ENCODE results near the gene SIAH3. TPM values are rescaled to one million over a fixed set of nuclear protein-coding genes. Genes with fewer than 3 reads are reported as not detected.

The SIAH3 gene
- polyA plus RNA-seq, 1 donor (not counting 4 experiments of a cell fraction or from before 2014, with no cell fraction given), result 0.12 TPM

DNA sequence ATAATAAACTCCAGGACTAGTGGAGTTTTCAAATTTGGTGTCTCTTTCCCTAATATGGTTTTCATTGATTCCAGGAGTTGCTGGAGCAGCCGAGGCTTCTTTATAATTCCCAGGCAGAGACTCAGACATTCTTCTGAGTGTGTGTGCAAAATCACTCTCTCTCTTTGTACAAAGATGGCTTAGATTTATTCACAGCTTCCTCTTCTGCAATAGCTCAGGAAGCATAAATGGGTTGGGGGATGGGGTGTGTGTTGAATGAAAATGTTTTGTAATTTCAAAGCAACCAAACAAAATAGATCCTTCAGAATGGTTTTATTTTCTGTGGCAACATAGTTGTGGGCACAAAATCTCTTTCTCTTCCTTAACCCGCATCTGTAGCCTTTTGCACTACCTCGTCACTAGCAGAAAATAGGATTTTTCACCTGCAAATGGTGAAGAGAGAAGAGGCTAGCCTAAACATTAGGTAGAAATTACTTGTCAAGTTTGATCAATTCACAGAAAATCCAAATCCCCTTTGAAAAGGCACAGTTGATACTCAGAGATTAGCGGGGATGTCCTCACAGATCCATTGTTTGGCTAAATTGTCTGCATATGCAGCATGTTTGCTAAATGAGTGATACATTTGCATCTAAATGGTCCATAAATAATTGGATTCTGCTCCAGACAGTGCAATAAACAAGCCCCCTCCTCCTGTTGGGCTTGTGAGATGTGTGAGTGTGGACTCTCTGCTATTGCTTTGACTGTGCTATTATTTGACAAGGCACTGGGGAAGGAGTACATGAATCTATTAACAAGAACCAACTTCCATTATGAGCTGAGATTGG, 82.7 kb downstream of the SIAH3 start:
- Histone ChIP-seq H3K79me2 (ENCODE audit: control insufficient read depth, insufficient read depth, low read length) (no peaks in the 10 kb centered on the region), H3K27me3 (ENCODE audit: control insufficient read depth, extremely low read depth, insufficient read depth, low read length) (peaks cover 6% of the 10 kb centered on the region), H2AFZ (ENCODE audit: control insufficient read depth, low read length) (no peak overlapping the region), H3K4me2 (ENCODE audit: control insufficient read depth, extremely low read depth, insufficient read depth, low read depth, low read length) (no peak overlapping the region), H4K20me1 (ENCODE audit: control insufficient read depth, extremely low read depth, insufficient read depth, low read length) (no peaks in the 10 kb centered on the region), H3K9me3 (ENCODE audit: control insufficient read depth, low read depth, low read length) (no peaks in the 10 kb centered on the region), H3K9ac (ENCODE audit: control insufficient read depth, extremely low read depth, insufficient read depth, low read length) (no peak overlapping the region), H3K36me3 (ENCODE audit: control insufficient read depth in 2 of 2, extremely low read depth in 1 of 2, insufficient read depth in 2 of 2, low read length in 2 of 2) (no peaks in the 10 kb centered on the region), H3K4me3 (ENCODE audit: control insufficient read depth in 2 of 3, extremely low read depth in 1 of 3, insufficient read depth in 2 of 3, low read depth in 1 of 3, low read length in 3 of 3) (no peak overlapping the region), H3K27ac (ENCODE audit: control insufficient read depth, insufficient read depth, low read length) (no peak overlapping the region), H3K4me1 (ENCODE audit: control insufficient read depth, extremely low read depth, insufficient read depth, low read length) (peaks cover 11% of the 10 kb centered on the region), H3K9me1 (ENCODE audit: control insufficient read depth, extremely low read depth, insufficient read depth, low read length) (no peaks in the 10 kb centered on the region)
- DNase-seq (ENCODE audit: low read depth, low spot score), result no peak
- dilution Hi-C loops (cut with MboI; ENCODE audit: extremely low pct_ligation_motif_present, low sequenced_read_pairs), result no loop called here
- TF ChIP-seq EZH2 (IDR thresholded peaks at IDR 0.05; ENCODE audit: low read length) (no peak), CTCF (optimal IDR thresholded peaks at IDR 0.05 in 1 of 3, IDR thresholded peaks at IDR 0.05 in 1 of 3, conservative IDR thresholded peaks at IDR 0.05 in 1 of 3; ENCODE audit: extremely low read depth in 1 of 3, insufficient read depth in 2 of 3, low read length in 3 of 3) (no peak)
- no peak for FAIRE-seq

GRCh38 chr13:45765464-45765863, 86.1 kb downstream of the SIAH3 start:
- Histone ChIP-seq H4K20me1 (ENCODE audit: control insufficient read depth, extremely low read depth, insufficient read depth, low read length) (no peaks in the 10 kb centered on the region), H3K4me2 (ENCODE audit: control insufficient read depth, extremely low read depth, insufficient read depth, low read depth, low read length) (no peak overlapping the region), H3K9me3 (ENCODE audit: control insufficient read depth, low read depth, low read length) (no peaks in the 10 kb centered on the region), H2AFZ (ENCODE audit: control insufficient read depth, low read length) (no peak overlapping the region), H3K79me2 (ENCODE audit: control insufficient read depth, insufficient read depth, low read length) (no peaks in the 10 kb centered on the region), H3K36me3 (ENCODE audit: control insufficient read depth in 2 of 2, extremely low read depth in 1 of 2, insufficient read depth in 2 of 2, low read length in 2 of 2) (no peaks in the 10 kb centered on the region), H3K4me1 (ENCODE audit: control insufficient read depth, extremely low read depth, insufficient read depth, low read length) (no peaks in the 10 kb centered on the region), H3K9me1 (ENCODE audit: control insufficient read depth, extremely low read depth, insufficient read depth, low read length) (no peaks in the 10 kb centered on the region), H3K27me3 (ENCODE audit: control insufficient read depth, extremely low read depth, insufficient read depth, low read length) (peaks cover 10% of the 10 kb centered on the region), H3K27ac (ENCODE audit: control insufficient read depth, insufficient read depth, low read length) (no peak overlapping the region), H3K9ac (ENCODE audit: control insufficient read depth, extremely low read depth, insufficient read depth, low read length) (no peak overlapping the region), H3K4me3 (ENCODE audit: control insufficient read depth in 2 of 3, extremely low read depth in 1 of 3, insufficient read depth in 2 of 3, low read depth in 1 of 3, low read length in 3 of 3) (no peak overlapping the region)
- dilution Hi-C loops (cut with MboI; ENCODE audit: extremely low pct_ligation_motif_present, low sequenced_read_pairs), result no loop called here
- TF ChIP-seq CTCF (optimal IDR thresholded peaks at IDR 0.05 in 1 of 3, IDR thresholded peaks at IDR 0.05 in 1 of 3, conservative IDR thresholded peaks at IDR 0.05 in 1 of 3; ENCODE audit: extremely low read depth in 1 of 3, insufficient read depth in 2 of 3, low read length in 3 of 3) (no peak), EZH2 (IDR thresholded peaks at IDR 0.05; ENCODE audit: low read length) (no peak)
- DNase-seq (ENCODE audit: low read depth, low spot score) (no peak), FAIRE-seq (no peak)
